A549 (cell line): ENCODE data around the gene ACOD1. TPM values are rescaled to one million over a fixed set of nuclear protein-coding genes. Genes with fewer than 3 reads are reported as not detected.

Experiments used
- ATAC-seq, 2 experiments: fragments of 200-7000 bp in 1 of 2; fragments of >200 bp in 1 of 2; cut with Nextera tagmentation in 1 of 2; cut with Tn5 transposase in 1 of 2; 3 replicates each; pipeline versions ENCODE4 v1.8.0 to v1.9.1; 2018 to 2020; ENCODE audit warnings: mild to moderate bottlenecking in 1 of 2, moderate library complexity in 1 of 2
- CTCF ChIA-PET: fragments of 300-600 bp; sonication (Branson Sonifier 250); formaldehyde crosslinking; extraction: SDS; loops from one replicate; lab custom pipeline; 2021; ENCODE audit warnings: antibody characterized with exemption, inconsistent platforms; lab: Yijun Ruan, JAX
- POLR2A ChIA-PET: fragments of 350-600 bp; formaldehyde crosslinking; extraction: SDS; loops from one replicate; lab custom pipeline; 2021; ENCODE audit warnings: antibody characterized with exemption, inconsistent platforms; lab: Yijun Ruan, JAX
- DNase-seq, 2 experiments: peaks; one replicate each; pipeline versions ENCODE4 v3.0.0 to v3.0.0-alpha.2; 2011 to 2016; ENCODE audit warnings: low read depth in 1 of 2, low spot score in 1 of 2
- FAIRE-seq: peaks from 2 replicates; lab custom pipeline; 2011; peaks lifted over from hg19 to GRCh38; lab: Jason Lieb, UNC
- H3K27ac ChIP-seq, 2 experiments: fragments of >200 bp; sonication (Bioruptor Twin); formaldehyde crosslinking; 3 replicates each; pipeline ENCODE4 v1.5.1; 2016 to 2017
- H3K4me1 ChIP-seq: fragments of >200 bp; sonication (Bioruptor Twin); formaldehyde crosslinking; 3 replicates; pipeline ENCODE4 v1.6.1; 2016
- H3K4me2 ChIP-seq: fragments of >200 bp; sonication (Bioruptor Twin); formaldehyde crosslinking; 3 replicates; pipeline ENCODE4 v1.6.1; 2016
- H3K4me3 ChIP-seq: fragments of >200 bp; sonication (Bioruptor Twin); formaldehyde crosslinking; 3 replicates; pipeline ENCODE4 v1.5.1; 2016
- H3K9me3 ChIP-seq: fragments of >200 bp; sonication (Bioruptor Twin); formaldehyde crosslinking; 3 replicates; pipeline ENCODE4 v1.6.1; 2016
- ATOH8 ChIP-seq: fragments of 250-450 bp; sonication (Bioruptor Pico); IDR thresholded peaks from 2 replicates; pipeline ENCODE4 v1.5.0; 2020; ENCODE audit warnings: low read depth, mild to moderate bottlenecking, moderate library complexity
- CBX2 ChIP-seq: fragments of 200-600 bp; sonication (generic); IDR thresholded peaks from 2 replicates; pipeline ENCODE4 v1.6.1; 2016; ENCODE audit warnings: low read depth, mild to moderate bottlenecking, borderline replicate concordance
- CHD2 ChIP-seq: fragments of 150-350 bp; IDR thresholded peaks from 2 replicates; pipeline ENCODE4 v1.6.1; 2014; ENCODE audit warnings: low read length; ENCODE audit not compliant: partially characterized antibody
- FOSL2 ChIP-seq, 2 experiments: fragments of 450-650 bp in 1 of 2; fragments of >200 bp in 1 of 2; sonication (Bioruptor Twin) in 1 of 2; formaldehyde crosslinking; IDR thresholded peaks; 2 replicates each; pipeline versions ENCODE4 v1.5.0 to v1.6.1; 2016 to 2020; ENCODE audit warnings: mild to moderate bottlenecking in 1 of 2, moderate library complexity in 1 of 2
- HES2 ChIP-seq: fragments of >200 bp; sonication (Bioruptor Twin); formaldehyde crosslinking; IDR thresholded peaks from 2 replicates; pipeline ENCODE4 v1.6.1; 2016
- HOXB5 ChIP-seq: fragments of 250-450 bp; sonication (Bioruptor Pico); IDR thresholded peaks from 2 replicates; pipeline ENCODE4 v1.5.0; 2020; ENCODE audit warnings: mild to moderate bottlenecking, moderate library complexity
- KDM5A ChIP-seq: fragments of 200-600 bp; sonication (generic); IDR thresholded peaks from 2 replicates; pipeline ENCODE4 v1.6.1; 2016; ENCODE audit warnings: antibody characterized with exemption, mild to moderate bottlenecking
- MAX ChIP-seq: IDR thresholded peaks from 2 replicates; pipeline ENCODE4 v1.6.1; 2012
- MAZ ChIP-seq: fragments of 150-350 bp; IDR thresholded peaks from 2 replicates; pipeline ENCODE4 v1.6.1; 2014; ENCODE audit warnings: antibody characterized with exemption, low read depth, low read length, borderline replicate concordance
- PBX3 ChIP-seq: IDR thresholded peaks from 2 replicates; pipeline ENCODE4 v1.6.1; 2012
- PHF8 ChIP-seq: fragments of 200-600 bp; sonication (generic); IDR thresholded peaks from 2 replicates; pipeline ENCODE4 v1.6.1; 2016; ENCODE audit warnings: low read depth, mild to moderate bottlenecking, antibody characterized with exemption, moderate library complexity, borderline replicate concordance
- POLR2A ChIP-seq: IDR thresholded peaks from 2 replicates; pipeline ENCODE4 v1.6.1; 2012; ENCODE audit warnings: mild to moderate bottlenecking, low read length
- RARB ChIP-seq: fragments of 250-450 bp; sonication (Bioruptor Pico); IDR thresholded peaks from 2 replicates; pipeline ENCODE4 v1.8.0; 2021; ENCODE audit warnings: mild to moderate bottlenecking, moderate library complexity
- RCOR1 ChIP-seq: fragments of 150-350 bp; IDR thresholded peaks from 2 replicates; pipeline ENCODE4 v1.6.1; 2014; ENCODE audit warnings: antibody characterized with exemption, low read length, low read depth
- REST ChIP-seq: fragments of 200-600 bp; sonication (generic); IDR thresholded peaks from 2 replicates; pipeline ENCODE4 v1.6.1; 2016; ENCODE audit warnings: antibody characterized with exemption, mild to moderate bottlenecking, moderate library complexity
- ZC3H11A ChIP-seq: fragments of 450-650 bp; IDR thresholded peaks from 2 replicates; pipeline ENCODE4 v1.6.1; 2014; ENCODE audit warnings: antibody characterized with exemption, mild to moderate bottlenecking
- ZFP36 ChIP-seq: fragments of 450-650 bp; IDR thresholded peaks from 2 replicates; pipeline ENCODE4 v1.6.1; 2014; ENCODE audit warnings: borderline replicate concordance; ENCODE audit not compliant: partially characterized antibody
- WGBS: methylation state at CpG from one replicate; pipeline ENCODE4 v1.1.6; 2017; ENCODE audit errors: missing lambda C conversion rate; 5-methylcytosine and 5-hydroxymethylcytosine counted together
- polyA plus RNA-seq, 4 experiments: library from polyadenylated mRNA; depleted of rRNA in 3 of 4; stranded (reverse); fragments of >200 nt; fragmentation: RNase III in 1 of 4; extraction: RNeasy Plus Mini Kit Qiagen cat#74134 plus additional on column Dnase treatment in 1 of 4; gene quantifications; 2 replicates in 3 of 4; 3 replicates in 1 of 4; pipeline ENCODE4 v1.2.3, GENCODE V29; 2011 to 2017
- TF ChIP-seq, protein P1 (sequence below): fragments of 250-450 bp; sonication (Bioruptor Pico); IDR thresholded peaks from 2 replicates; pipeline ENCODE4 v1.5.0; 2021; ENCODE audit warnings: mild to moderate bottlenecking, moderate library complexity, borderline replicate concordance
- TF ChIP-seq, protein P2 (sequence below): IDR thresholded peaks from 2 replicates; pipeline ENCODE4 v1.6.1; 2012; ENCODE audit warnings: low read depth, borderline replicate concordance

The ACOD1 gene
- polyA plus RNA-seq, 2 of the 4 experiments (the other 2 are of a cell fraction): not detected

DNA sequence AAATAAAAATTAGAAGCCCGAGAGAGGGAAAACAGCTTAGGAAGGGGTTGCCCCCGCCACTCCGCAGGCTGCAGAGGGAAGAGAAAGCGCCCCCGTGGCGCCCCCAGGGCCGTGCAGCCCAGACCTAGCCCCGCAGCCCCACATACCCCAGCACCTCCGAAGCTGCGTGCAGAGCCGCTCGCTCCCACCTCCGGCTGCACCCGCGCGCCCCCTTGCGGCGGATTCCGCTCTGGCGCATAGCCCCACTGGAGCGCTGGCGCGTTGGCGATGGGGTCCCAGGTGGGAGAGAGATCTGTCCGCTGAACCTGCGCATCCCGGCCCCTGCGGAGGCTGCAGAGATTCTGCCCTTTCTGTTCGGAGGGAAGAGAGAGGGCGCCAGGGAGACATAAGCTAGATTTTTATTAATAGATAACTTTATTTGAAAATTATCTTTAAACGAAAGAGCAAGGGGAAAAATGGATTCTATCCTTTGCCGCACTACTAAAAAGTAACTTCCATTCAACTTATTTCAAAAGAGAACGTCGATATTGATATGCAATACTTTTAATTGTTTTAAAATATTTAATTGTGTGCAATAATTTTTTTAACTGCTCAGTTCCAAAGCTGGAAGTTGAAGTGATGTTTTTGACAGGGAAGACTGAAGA, 31.9 kb downstream of the ACOD1 start (continued):
- TF ChIP-seq MAX (0 out of 2 replicates have a peak, but pooled peaks have one; percentile 18), FOSL2 (IDR thresholded peaks at IDR 0.05) (no peak), FOSL2 (CRISPR knock-in tag; IDR thresholded peaks at IDR 0.05) (no peak), CBX2 (no peak), PBX3 (no peak), MAZ (no peak), POLR2A (no peak), ZC3H11A (no peak)
- TF ChIP-seq, all 56 proteins: peak for 4

DNA sequence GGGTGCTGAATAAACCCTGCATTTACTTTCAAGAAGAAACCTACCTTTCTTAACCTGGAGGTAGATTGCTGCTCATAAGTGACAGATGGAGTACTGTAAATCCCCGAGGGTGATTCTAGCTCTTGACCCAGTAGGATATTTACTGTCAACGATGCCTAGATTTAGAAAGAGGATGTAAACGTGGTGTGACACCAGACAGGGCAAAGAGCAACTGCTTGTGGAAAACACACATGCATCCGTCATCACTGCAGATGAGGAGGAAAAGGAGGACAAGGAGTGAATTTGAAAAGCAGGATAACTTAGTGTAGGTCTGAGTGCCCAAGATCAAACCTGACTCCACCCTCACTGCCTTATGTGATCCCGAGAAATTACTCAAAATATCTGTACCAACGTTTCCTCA, 33.8 kb downstream of the ACOD1 start:
- Histone ChIP-seq H3K4me1 (no peaks in the 10 kb centered on the region), H3K27ac (no peak overlapping the region), H3K4me2 (no peak overlapping the region), H3K4me3 (no peak overlapping the region), H3K9me3 (no peaks in the 10 kb centered on the region)
- DNase-seq (no peak), ATAC-seq (no peak), FAIRE-seq (no peak)
- no peak for TF ChIP-seq RCOR1
- TF ChIP-seq, protein P1, sequence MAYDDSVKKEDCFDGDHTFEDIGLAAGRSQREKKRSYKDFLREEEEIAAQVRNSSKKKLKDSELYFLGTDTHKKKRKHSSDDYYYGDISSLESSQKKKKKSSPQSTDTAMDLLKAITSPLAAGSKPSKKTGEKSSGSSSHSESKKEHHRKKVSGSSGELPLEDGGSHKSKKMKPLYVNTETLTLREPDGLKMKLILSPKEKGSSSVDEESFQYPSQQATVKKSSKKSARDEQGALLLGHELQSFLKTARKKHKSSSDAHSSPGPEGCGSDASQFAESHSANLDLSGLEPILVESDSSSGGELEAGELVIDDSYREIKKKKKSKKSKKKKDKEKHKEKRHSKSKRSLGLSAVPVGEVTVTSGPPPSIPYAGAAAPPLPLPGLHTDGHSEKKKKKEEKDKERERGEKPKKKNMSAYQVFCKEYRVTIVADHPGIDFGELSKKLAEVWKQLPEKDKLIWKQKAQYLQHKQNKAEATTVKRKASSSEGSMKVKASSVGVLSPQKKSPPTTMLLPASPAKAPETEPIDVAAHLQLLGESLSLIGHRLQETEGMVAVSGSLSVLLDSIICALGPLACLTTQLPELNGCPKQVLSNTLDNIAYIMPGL (CRISPR knock-in tag): no peak
- no peak for TF ChIP-seq HOXB5 (CRISPR knock-in tag)
- no peak for TF ChIP-seq RARB (CRISPR knock-in tag)
- no peak for TF ChIP-seq ZFP36
- TF ChIP-seq HES2: no peak
- no peak for TF ChIP-seq KDM5A
- TF ChIP-seq REST: no peak
- TF ChIP-seq ATOH8 (CRISPR knock-in tag): no peak
- no peak for TF ChIP-seq CHD2
- TF ChIP-seq, protein P2, sequence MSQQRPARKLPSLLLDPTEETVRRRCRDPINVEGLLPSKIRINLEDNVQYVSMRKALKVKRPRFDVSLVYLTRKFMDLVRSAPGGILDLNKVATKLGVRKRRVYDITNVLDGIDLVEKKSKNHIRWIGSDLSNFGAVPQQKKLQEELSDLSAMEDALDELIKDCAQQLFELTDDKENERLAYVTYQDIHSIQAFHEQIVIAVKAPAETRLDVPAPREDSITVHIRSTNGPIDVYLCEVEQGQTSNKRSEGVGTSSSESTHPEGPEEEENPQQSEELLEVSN: no peak
- TF ChIP-seq PHF8: no peak
- ChIA-PET CTCF (no interaction called here), POLR2A (no interaction called here)
- 31% methylated on average over 6 of the region's 6 CpGs for WGBS
